ENCODE measurements around the gene AQP12B.
A peak's percentile ranks its signal among the peaks of the same experiment; 100 is the strongest.

AQP12B gene

DNA sequence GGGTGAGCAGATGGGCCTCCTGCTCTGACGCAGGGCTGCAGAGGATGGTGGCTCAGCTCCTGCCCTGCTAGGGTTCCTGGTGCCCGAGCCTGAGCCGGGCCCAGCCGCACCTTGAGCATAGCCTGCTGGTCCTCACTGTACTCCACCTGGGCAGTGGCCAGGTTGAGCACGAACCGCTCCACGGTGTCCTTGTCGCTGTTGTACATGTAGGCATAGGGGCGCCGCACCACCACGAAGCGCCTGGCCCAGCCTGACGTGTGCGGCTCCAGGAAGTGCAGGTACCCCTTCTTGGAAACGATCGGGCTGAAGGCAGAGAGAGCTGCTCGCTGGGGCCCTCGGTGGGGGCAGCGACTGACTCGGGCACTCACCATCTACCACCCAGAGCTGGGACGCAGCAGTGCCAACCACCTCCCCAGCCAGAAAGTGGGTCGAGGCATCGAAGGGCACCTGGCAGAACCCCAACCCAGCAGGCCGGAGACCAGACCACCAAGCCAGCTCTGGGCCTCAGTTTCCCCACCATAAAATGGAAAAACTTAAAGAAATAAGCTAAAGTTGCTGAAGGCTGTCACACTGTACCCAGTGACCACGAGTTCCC is 36.3 kb upstream of the AQP12B start:
- H4K91ac ChIP-seq (ENCODE audit: low read depth, low read length, poor library complexity): no peak overlapping the region
- no peak overlapping the region for H2BK15ac ChIP-seq (ENCODE audit: low read length)
- peaks cover 9% of the 10 kb centered on the region for H3K79me1 ChIP-seq (ENCODE audit: low read depth, low read length)
- H3K23ac ChIP-seq (ENCODE audit: low read depth, low read length, poor library complexity): peak overlapping the region; percentile 65
- H3K36me3 ChIP-seq (replicated peaks in 1 of 2; ENCODE audit: control insufficient read depth in 2 of 2, insufficient read depth in 2 of 2, low read length in 2 of 2): peaks cover 29 to 47% of the 10 kb centered on the region in 2 donors
- H3K4me1 ChIP-seq (ENCODE audit: control insufficient read depth in 2 of 2, insufficient read depth in 1 of 2, low read depth in 1 of 2, low read length in 2 of 2): no peaks in the 10 kb centered on the region
- DNase-seq (ENCODE audit: low spot score): no peak
- H3K9me3 ChIP-seq (replicated peaks in 1 of 2; ENCODE audit: control insufficient read depth in 2 of 2, insufficient read depth in 1 of 2, low read depth in 1 of 2, low read length in 2 of 2): no peaks in the 10 kb centered on the region
- H2AFZ ChIP-seq (ENCODE audit: low read length): no peak overlapping the region
- H3K4ac ChIP-seq (ENCODE audit: low read length): no peak overlapping the region
- no peaks in the 10 kb centered on the region for H3K27me3 ChIP-seq (ENCODE audit: control insufficient read depth in 3 of 3, insufficient read depth in 3 of 3, low read depth in 1 of 3, low read length in 3 of 3)
- H3K18ac ChIP-seq (ENCODE audit: low read length): no peak overlapping the region
- H2BK5ac ChIP-seq (ENCODE audit: low read length): peak overlapping the region; percentile 39
- H3K27ac ChIP-seq (replicated peaks; ENCODE audit: low read length): no peak overlapping the region
- no CpG with 5 or more reads among the region's 25 CpGs for WGBS, 2 donors (ENCODE audit: extremely low coverage in 2 of 2, insufficient read length in 2 of 2, insufficient replicate concordance in 1 of 2)
- H3K4me2 ChIP-seq (ENCODE audit: insufficient read depth, low read length, poor library complexity, severe bottlenecking): no peak overlapping the region
- H4K8ac ChIP-seq (ENCODE audit: low read depth, low read length): no peak overlapping the region
- no peak overlapping the region for H2BK120ac ChIP-seq (ENCODE audit: low read depth, low read length)
- H2BK12ac ChIP-seq (ENCODE audit: low read length): no peak overlapping the region
- H3K9ac ChIP-seq (ENCODE audit: low read depth, low read length, poor library complexity): no peak overlapping the region
- no peak overlapping the region for H3K14ac ChIP-seq (ENCODE audit: low read length)
- no peak overlapping the region for H3K4me3 ChIP-seq (ENCODE audit: low read length in 2 of 2)
- H2AK5ac ChIP-seq (ENCODE audit: low read depth, low read length): no peak overlapping the region

DNA sequence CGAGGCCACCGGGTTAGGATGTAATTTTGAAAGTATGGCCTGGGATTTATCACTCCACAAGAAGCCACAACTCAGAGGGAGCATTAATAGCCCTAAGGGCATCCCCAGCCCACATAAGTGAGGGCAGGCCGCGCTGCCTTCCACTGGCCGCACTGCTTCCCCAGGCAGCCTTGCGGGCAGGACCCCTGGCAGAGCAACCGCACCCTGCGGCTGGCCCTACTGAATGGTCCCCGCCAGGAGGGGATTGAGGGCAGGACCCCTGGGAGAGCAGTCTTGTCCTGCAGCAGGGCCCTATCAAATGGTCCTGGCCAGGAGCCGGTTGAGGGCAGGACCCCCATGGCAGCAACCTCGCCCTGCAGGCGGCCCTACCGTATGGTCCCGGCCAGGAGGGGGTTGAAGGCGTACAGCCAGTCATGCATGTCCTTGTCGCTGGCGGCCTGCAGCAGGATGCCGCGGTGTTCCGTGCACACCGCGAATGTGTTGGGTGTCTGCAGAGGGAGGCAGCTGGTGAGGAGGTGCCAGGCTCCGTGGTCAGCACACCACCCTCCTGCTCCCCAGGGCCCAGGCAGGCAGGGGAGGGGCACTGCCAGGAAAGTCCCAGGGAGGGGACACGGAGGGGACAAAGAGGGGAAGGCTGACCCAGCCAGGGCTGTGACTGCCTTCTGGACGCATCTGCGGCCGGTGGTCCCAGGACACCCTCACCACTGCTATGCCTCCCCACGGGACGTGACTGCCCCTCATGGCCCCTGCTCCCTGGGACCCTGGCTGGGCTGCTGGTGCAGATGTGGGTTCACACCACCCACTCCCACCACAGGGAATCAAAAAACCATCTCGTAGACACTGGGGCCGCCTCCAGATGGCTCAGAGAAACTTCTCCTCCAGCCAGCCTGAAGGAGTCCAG is 35.2 kb upstream of the AQP12B start:
- no peaks in the 10 kb centered on the region for H3K27me3 ChIP-seq (ENCODE audit: control insufficient read depth in 3 of 3, insufficient read depth in 3 of 3, low read depth in 1 of 3, low read length in 3 of 3)
- peaks cover 5% of the 10 kb centered on the region for H3K79me1 ChIP-seq (ENCODE audit: low read depth, low read length)
- no peak overlapping the region for H4K91ac ChIP-seq (ENCODE audit: low read depth, low read length, poor library complexity)
- WGBS, 2 donors (ENCODE audit: extremely low coverage in 2 of 2, insufficient read length in 2 of 2, insufficient replicate concordance in 1 of 2): no CpG with 5 or more reads among the region's 31 CpGs
- no peak overlapping the region for H2BK12ac ChIP-seq (ENCODE audit: low read length)
- H3K4ac ChIP-seq (ENCODE audit: low read length): no peak overlapping the region
- H2BK120ac ChIP-seq (ENCODE audit: low read depth, low read length): no peak overlapping the region
- peak overlapping the region; percentile 44 for H3K9ac ChIP-seq (ENCODE audit: low read depth, low read length, poor library complexity)
- H3K27ac ChIP-seq (replicated peaks; ENCODE audit: low read length): no peak overlapping the region
- H3K9me3 ChIP-seq (replicated peaks in 1 of 2; ENCODE audit: control insufficient read depth in 2 of 2, insufficient read depth in 1 of 2, low read depth in 1 of 2, low read length in 2 of 2): no peaks in the 10 kb centered on the region
- H3K4me3 ChIP-seq (ENCODE audit: low read length in 2 of 2): no peak overlapping the region
- H2AK5ac ChIP-seq (ENCODE audit: low read depth, low read length): no peak overlapping the region
- H3K23ac ChIP-seq (ENCODE audit: low read depth, low read length, poor library complexity): peak overlapping the region; percentile 43
- H3K18ac ChIP-seq (ENCODE audit: low read length): no peak overlapping the region
- H4K8ac ChIP-seq (ENCODE audit: low read depth, low read length): peak overlapping the region; percentile 17
- no peak for DNase-seq (ENCODE audit: low spot score)
- no peak overlapping the region for H3K14ac ChIP-seq (ENCODE audit: low read length)
- no peak overlapping the region for H3K4me2 ChIP-seq (ENCODE audit: insufficient read depth, low read length, poor library complexity, severe bottlenecking)
- H2AFZ ChIP-seq (ENCODE audit: low read length): no peak overlapping the region
- H2BK5ac ChIP-seq (ENCODE audit: low read length): no peak overlapping the region
- no peaks in the 10 kb centered on the region for H3K4me1 ChIP-seq (ENCODE audit: control insufficient read depth in 2 of 2, insufficient read depth in 1 of 2, low read depth in 1 of 2, low read length in 2 of 2)
- H3K36me3 ChIP-seq (replicated peaks in 1 of 2; ENCODE audit: control insufficient read depth in 2 of 2, insufficient read depth in 2 of 2, low read length in 2 of 2): peaks cover 26 to 38% of the 10 kb centered on the region in 2 donors
- H2BK15ac ChIP-seq (ENCODE audit: low read length): no peak overlapping the region

DNA sequence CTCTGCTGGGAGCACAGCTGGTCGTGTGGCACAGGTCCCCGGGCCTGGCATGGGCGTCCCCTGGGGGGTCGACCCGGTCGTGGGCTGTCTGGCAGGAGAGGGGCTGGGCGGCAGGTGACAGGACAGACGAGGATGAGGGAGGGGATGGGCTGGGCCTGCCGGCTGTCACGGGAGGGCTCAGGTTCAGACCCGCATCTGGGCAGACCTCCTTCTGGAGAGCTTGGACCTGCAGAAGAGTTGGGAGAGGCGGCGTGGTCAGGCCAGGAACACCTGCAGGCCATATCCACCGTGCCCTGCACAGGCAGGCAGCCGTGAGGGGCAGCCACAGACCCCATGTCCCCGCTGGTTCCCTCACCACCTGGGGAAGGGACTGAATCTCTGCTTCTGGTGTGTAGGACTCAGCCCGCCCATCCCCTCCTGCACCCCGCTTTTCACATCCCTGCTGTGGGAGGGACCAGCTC is 34.5 kb upstream of the AQP12B start:
- H3K9ac ChIP-seq (ENCODE audit: low read depth, low read length, poor library complexity): no peak overlapping the region
- H3K79me1 ChIP-seq (ENCODE audit: low read depth, low read length): peaks cover 5% of the 10 kb centered on the region
- H3K27ac ChIP-seq (replicated peaks; ENCODE audit: low read length): no peak overlapping the region
- H3K14ac ChIP-seq (ENCODE audit: low read length): no peak overlapping the region
- no peaks in the 10 kb centered on the region for H3K27me3 ChIP-seq (ENCODE audit: control insufficient read depth in 3 of 3, insufficient read depth in 3 of 3, low read depth in 1 of 3, low read length in 3 of 3)
- H3K4me1 ChIP-seq (ENCODE audit: control insufficient read depth in 2 of 2, insufficient read depth in 1 of 2, low read depth in 1 of 2, low read length in 2 of 2): no peaks in the 10 kb centered on the region
- H3K9me3 ChIP-seq (replicated peaks in 1 of 2; ENCODE audit: control insufficient read depth in 2 of 2, insufficient read depth in 1 of 2, low read depth in 1 of 2, low read length in 2 of 2): no peaks in the 10 kb centered on the region
- peaks cover 24 to 33% of the 10 kb centered on the region in 2 donors for H3K36me3 ChIP-seq (replicated peaks in 1 of 2; ENCODE audit: control insufficient read depth in 2 of 2, insufficient read depth in 2 of 2, low read length in 2 of 2)
- no peak overlapping the region for H3K18ac ChIP-seq (ENCODE audit: low read length)
- H3K23ac ChIP-seq (ENCODE audit: low read depth, low read length, poor library complexity): no peak overlapping the region
- H2BK5ac ChIP-seq (ENCODE audit: low read length): no peak overlapping the region
- no peak overlapping the region for H2AK5ac ChIP-seq (ENCODE audit: low read depth, low read length)
- H2BK12ac ChIP-seq (ENCODE audit: low read length): no peak overlapping the region
- DNase-seq (ENCODE audit: low spot score): no peak
- no peak overlapping the region for H4K8ac ChIP-seq (ENCODE audit: low read depth, low read length)
- WGBS, 2 donors (ENCODE audit: extremely low coverage in 2 of 2, insufficient read length in 2 of 2, insufficient replicate concordance in 1 of 2): no CpG with 5 or more reads among the region's 18 CpGs
- no peak overlapping the region for H2BK15ac ChIP-seq (ENCODE audit: low read length)
- no peak overlapping the region for H3K4me3 ChIP-seq (ENCODE audit: low read length in 2 of 2)
- no peak overlapping the region for H2BK120ac ChIP-seq (ENCODE audit: low read depth, low read length)
- H2AFZ ChIP-seq (ENCODE audit: low read length): no peak overlapping the region
- H4K91ac ChIP-seq (ENCODE audit: low read depth, low read length, poor library complexity): no peak overlapping the region
- no peak overlapping the region for H3K4ac ChIP-seq (ENCODE audit: low read length)
- H3K4me2 ChIP-seq (ENCODE audit: insufficient read depth, low read length, poor library complexity, severe bottlenecking): no peak overlapping the region

DNA sequence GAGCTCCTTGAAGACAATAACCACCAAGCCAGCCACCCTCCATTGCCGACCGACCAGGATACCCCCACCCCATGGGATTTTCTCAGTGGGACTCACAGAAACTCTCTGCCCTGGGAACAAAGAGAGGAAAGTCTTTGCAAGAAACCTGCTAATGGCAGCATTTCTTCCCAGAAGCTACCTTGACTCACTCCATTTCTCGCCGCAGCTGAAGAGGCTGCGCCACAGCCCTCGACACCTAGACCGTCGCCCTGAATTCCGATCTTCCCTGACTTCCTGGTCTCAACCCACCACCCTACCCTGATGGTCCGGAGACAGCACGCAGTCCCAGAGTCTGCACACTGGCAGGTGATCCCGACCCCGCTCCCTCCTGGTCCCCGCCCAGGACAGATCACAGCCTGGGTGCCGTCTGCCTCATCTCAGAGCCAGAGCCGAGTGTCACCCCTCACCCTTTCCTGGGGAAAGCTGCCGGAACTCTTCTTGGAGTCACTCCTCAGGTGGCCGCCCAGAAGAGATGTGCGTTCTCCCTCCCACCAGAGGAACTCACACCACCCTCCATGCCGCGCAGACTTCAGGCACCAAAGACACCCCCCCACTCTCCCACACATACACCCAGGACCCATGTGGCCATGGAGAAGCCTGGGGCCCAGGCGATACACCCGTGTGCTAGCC is 33.6 kb upstream of the AQP12B start:
- H3K9me3 ChIP-seq (replicated peaks in 1 of 2; ENCODE audit: control insufficient read depth in 2 of 2, insufficient read depth in 1 of 2, low read depth in 1 of 2, low read length in 2 of 2): no peaks in the 10 kb centered on the region
- no peak overlapping the region for H3K23ac ChIP-seq (ENCODE audit: low read depth, low read length, poor library complexity)
- H2BK12ac ChIP-seq (ENCODE audit: low read length): no peak overlapping the region
- H3K4ac ChIP-seq (ENCODE audit: low read length): no peak overlapping the region
- H3K27ac ChIP-seq (replicated peaks; ENCODE audit: low read length): no peak overlapping the region
- H3K4me3 ChIP-seq (ENCODE audit: low read length in 2 of 2): no peak overlapping the region
- peak overlapping the region; percentile 70 for H3K9ac ChIP-seq (ENCODE audit: low read depth, low read length, poor library complexity)
- H2BK5ac ChIP-seq (ENCODE audit: low read length): peak overlapping the region; percentile 24
- no CpG with 5 or more reads among the region's 23 CpGs for WGBS, 2 donors (ENCODE audit: extremely low coverage in 2 of 2, insufficient read length in 2 of 2, insufficient replicate concordance in 1 of 2)
- H3K27me3 ChIP-seq (ENCODE audit: control insufficient read depth in 3 of 3, insufficient read depth in 3 of 3, low read depth in 1 of 3, low read length in 3 of 3): peaks cover 0 to 2% (median 0%) of the 10 kb centered on the region in 3 experiments
- peak overlapping the region; percentile 43 for H4K8ac ChIP-seq (ENCODE audit: low read depth, low read length)
- no peaks in the 10 kb centered on the region for H3K4me1 ChIP-seq (ENCODE audit: control insufficient read depth in 2 of 2, insufficient read depth in 1 of 2, low read depth in 1 of 2, low read length in 2 of 2)
- H3K36me3 ChIP-seq (replicated peaks in 1 of 2; ENCODE audit: control insufficient read depth in 2 of 2, insufficient read depth in 2 of 2, low read length in 2 of 2): peaks cover 19 to 25% of the 10 kb centered on the region in 2 donors
- DNase-seq (ENCODE audit: low spot score): no peak
- H4K91ac ChIP-seq (ENCODE audit: low read depth, low read length, poor library complexity): no peak overlapping the region
- no peak overlapping the region for H2BK120ac ChIP-seq (ENCODE audit: low read depth, low read length)
- peaks cover 5% of the 10 kb centered on the region for H3K79me1 ChIP-seq (ENCODE audit: low read depth, low read length)
- H3K18ac ChIP-seq (ENCODE audit: low read length): peak overlapping the region; percentile 48
- H2BK15ac ChIP-seq (ENCODE audit: low read length): no peak overlapping the region
- H2AK5ac ChIP-seq (ENCODE audit: low read depth, low read length): no peak overlapping the region
- peak overlapping the region; percentile 11 for H3K4me2 ChIP-seq (ENCODE audit: insufficient read depth, low read length, poor library complexity, severe bottlenecking)
- H3K14ac ChIP-seq (ENCODE audit: low read length): no peak overlapping the region
- H2AFZ ChIP-seq (ENCODE audit: low read length): no peak overlapping the region
